Suprapubic skin (tissue), 4 donors: ENCODE measurements around the gene TRPV6. TPM values are rescaled to one million over a fixed set of nuclear protein-coding genes. Genes with fewer than 3 reads are reported as not detected.

ENCODE experiments used
- DNase-seq, 2 donors: peaks; one replicate each; pipeline ENCODE4 v3.0.0-alpha.2; 2019; ENCODE audit warnings: low spot score in 2 of 2
- H3K27ac ChIP-seq: fragments of 200-600 bp; sonication (generic); one replicate; pipeline ENCODE4 v1.5.1; 2019
- H3K27me3 ChIP-seq: fragments of 200-600 bp; sonication (generic); one replicate; pipeline ENCODE4 v1.5.1; 2019
- H3K36me3 ChIP-seq: fragments of 200-600 bp; sonication (generic); one replicate; pipeline ENCODE4 v1.5.1; 2019
- H3K4me1 ChIP-seq: fragments of 200-600 bp; sonication (generic); one replicate; pipeline ENCODE4 v1.5.1; 2019
- H3K4me3 ChIP-seq: fragments of 200-600 bp; sonication (generic); one replicate; pipeline ENCODE4 v1.5.1; 2019; ENCODE audit warnings: mild to moderate bottlenecking
- H3K9me3 ChIP-seq: fragments of 200-600 bp; sonication (generic); one replicate; pipeline ENCODE4 v1.5.1; 2019
- CTCF ChIP-seq, 2 donors: fragments of 200-600 bp in 1 of 2; fragments of 450-650 bp in 1 of 2; sonication (generic) in 1 of 2; IDR thresholded peaks; one replicate each; pipeline ENCODE4 v1.5.1; 2016 to 2019; ENCODE audit warnings: antibody characterized with exemption in 2 of 2, mild to moderate bottlenecking in 1 of 2, moderate library complexity in 1 of 2
- EP300 ChIP-seq: sonication (generic); formaldehyde crosslinking; IDR thresholded peaks from one replicate; pipeline ENCODE4 v1.6.1; 2017; ENCODE audit warnings: antibody characterized with exemption
- POLR2A ChIP-seq, 2 donors: fragments of 450-650 bp; IDR thresholded peaks; one replicate each; pipeline ENCODE4 v1.6.1; 2017; ENCODE audit warnings: antibody characterized with exemption in 2 of 2, mild to moderate bottlenecking in 2 of 2, moderate library complexity in 2 of 2
- POLR2AphosphoS5 ChIP-seq, 3 donors: sonication (generic); formaldehyde crosslinking; IDR thresholded peaks; one replicate each; pipeline ENCODE4 v1.6.1; 2017; ENCODE audit warnings: antibody characterized with exemption in 3 of 3
- WGBS: methylation state at CpG from one replicate; pipeline ENCODE4 v1.1.5; 2018; 5-methylcytosine and 5-hydroxymethylcytosine counted together
- total RNA-seq, 4 donors: library from RNA; depleted of rRNA; stranded (reverse); fragments of >200 nt; gene quantifications; one replicate each; pipeline ENCODE4 v1.1.0, GENCODE V29; 2016

Gene TRPV6
- total RNA-seq, 4 donors from 2014 or later, result 7.5 to 34.8 (median 15.0) TPM

- Histone ChIP-seq H3K4me3 (no peak overlapping the region), H3K27me3 (no peaks in the 10 kb centered on the region), H3K9me3 (no peaks in the 10 kb centered on the region), H3K4me1 (no peaks in the 10 kb centered on the region), H3K36me3 (no peaks in the 10 kb centered on the region), H3K27ac (no peak overlapping the region)
- no peak for DNase-seq
- 5% methylated on average over 1 of the region's 1 CpG for WGBS
- no peak for TF ChIP-seq POLR2A (IDR thresholded peaks at IDR 0.05)
Observed at GRCh38 chr7:142827951-142828500, 57.5 kb downstream of the TRPV6 start.

GRCh38 chr7:142822714-142823113 lies 62.8 kb downstream of the TRPV6 start:
- Histone ChIP-seq H3K4me1 (no peaks in the 10 kb centered on the region), H3K9me3 (no peaks in the 10 kb centered on the region), H3K36me3 (no peaks in the 10 kb centered on the region), H3K27ac (no peak overlapping the region), H3K4me3 (no peak overlapping the region), H3K27me3 (no peaks in the 10 kb centered on the region)
- 2% methylated on average over 1 of the region's 1 CpG for WGBS
- no peak for DNase-seq
- TF ChIP-seq POLR2A (IDR thresholded peaks at IDR 0.05) (no peak), POLR2AphosphoS5 (IDR thresholded peaks at IDR 0.05) (no peak), EP300 (no peak), CTCF (IDR thresholded peaks at IDR 0.05) (no peak)

Other genes with a start within 250 kb of the TRPV6 start
- gene PRSS1, start 136.3 kb downstream of the TRPV6 start, total RNA-seq, result not detected
- not detected for gene PRSS2, start 114.8 kb downstream of the TRPV6 start, total RNA-seq
- 100 to 1,000 TPM; 207 to 299 (median 258) TPM for gene EPHB6, start 30.7 kb downstream of the TRPV6 start, total RNA-seq
- gene TRPV5, start 48.0 kb upstream of the TRPV6 start, total RNA-seq, result not detected
- not detected for gene LLCFC1, start 53.7 kb upstream of the TRPV6 start, total RNA-seq
- under 1 TPM in 1 of 4 donors, not detected in 3; 0.32 TPM for gene KEL, start 76.6 kb upstream of the TRPV6 start, total RNA-seq
- gene OR9A2, start 141.4 kb upstream of the TRPV6 start, total RNA-seq, result under 1 TPM in 1 of 4 donors, not detected in 3; 0.64 TPM
- not detected for gene OR6V1, start 166.6 kb upstream of the TRPV6 start, total RNA-seq
- gene PIP, start 246.3 kb upstream of the TRPV6 start, total RNA-seq, result 1,000 to 10,000 TPM in 2 of 4 donors, 100 to 1,000 TPM in 2; 126 to 1,475 (median 815) TPM